Large intestine (tissue), 3 donors: ENCODE results near the gene FN3KRP. TPM values are rescaled to one million over a fixed set of nuclear protein-coding genes. Genes with fewer than 3 reads are reported as not detected.

Experiments used
- DNase-seq, 2 donors: peaks; one replicate each; pipeline versions ENCODE4 v3.0.0 to v3.0.0-alpha.2; 2013
- H3K27ac ChIP-seq: one replicate; pipeline ENCODE4 v1.5.1; 2013; ENCODE audit warnings: low read length
- H3K27me3 ChIP-seq: 2 replicates; pipeline ENCODE4 v1.6.1; 2013; ENCODE audit warnings: low read length; ENCODE audit not compliant: control insufficient read depth, insufficient read depth
- H3K36me3 ChIP-seq: 2 replicates; pipeline ENCODE4 v1.6.1; 2013; ENCODE audit warnings: low read length; ENCODE audit not compliant: control insufficient read depth, insufficient read depth
- H3K4me1 ChIP-seq: one replicate; pipeline ENCODE4 v1.6.1; 2013; ENCODE audit warnings: low read length; ENCODE audit not compliant: control insufficient read depth, insufficient read depth
- H3K4me3 ChIP-seq: one replicate; pipeline ENCODE4 v1.5.1; 2013; ENCODE audit warnings: low read length
- H3K9me3 ChIP-seq: one replicate; pipeline ENCODE4 v1.6.1; 2013; ENCODE audit warnings: mild to moderate bottlenecking, low read depth, low read length, moderate library complexity; ENCODE audit not compliant: control insufficient read depth
- WGBS: methylation state at CpG from one replicate; pipeline ENCODE4 v1.1.5; 2013; ENCODE audit warnings: low lambda C conversion rate; ENCODE audit not compliant: insufficient coverage; 5-methylcytosine and 5-hydroxymethylcytosine counted together
- polyA plus RNA-seq: library from polyadenylated mRNA; unstranded; fragments of 120-200 nt; gene quantifications from one replicate; pipeline ENCODE4 v1.2.1, GENCODE V29; 2013

Gene FN3KRP
- polyA plus RNA-seq, 1 donor = 44.2 TPM

DNA sequence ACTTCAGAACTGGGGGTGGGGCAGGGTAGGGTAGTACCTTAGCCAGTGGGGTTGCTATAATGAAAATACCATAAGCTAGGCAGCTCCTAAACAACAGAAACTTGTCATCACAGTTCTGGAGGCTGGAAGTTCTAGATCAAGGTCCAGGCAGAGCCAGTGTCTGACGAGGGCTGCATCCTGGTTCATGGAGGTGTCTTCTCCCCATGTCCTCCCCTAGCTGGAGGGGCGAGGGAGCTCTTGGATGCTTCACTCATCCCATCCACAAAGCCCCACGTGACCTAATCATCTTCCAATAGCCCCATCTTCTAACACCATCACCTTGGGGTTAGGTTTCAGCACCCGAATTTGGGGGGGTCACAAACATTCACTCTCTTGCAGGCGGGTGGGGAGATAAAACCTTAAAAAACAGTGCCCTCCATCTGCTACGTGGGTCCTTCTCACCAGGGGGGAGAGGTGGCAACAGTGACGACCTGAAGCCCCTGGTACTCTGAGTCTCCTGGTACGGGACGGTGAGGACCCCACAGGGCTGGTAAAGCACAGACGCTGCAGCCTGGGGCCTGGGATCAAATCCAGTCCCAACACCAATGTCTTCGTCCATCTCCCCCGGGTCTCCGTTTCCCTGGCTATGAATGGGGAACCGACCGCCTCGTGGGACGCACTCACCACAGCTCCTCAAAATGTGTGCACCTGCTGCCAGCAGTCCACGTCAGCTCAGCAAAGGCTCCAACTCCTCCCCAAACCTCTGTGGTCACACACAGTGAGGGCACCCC, 40.8 kb upstream of the FN3KRP start:
- Histone ChIP-seq H3K4me1 (no peaks in the 10 kb centered on the region), H3K27me3 (no peaks in the 10 kb centered on the region), H3K4me3 (no peak overlapping the region), H3K27ac (no peak overlapping the region), H3K36me3 (no peaks in the 10 kb centered on the region), H3K9me3 (peaks cover 8% of the 10 kb centered on the region)
- WGBS = no CpG with 5 or more reads among the region's 18 CpGs
- no peak for DNase-seq

GRCh38 chr17:82677353-82677925, 39.1 kb upstream of the FN3KRP start:
- H3K36me3 ChIP-seq = no peaks in the 10 kb centered on the region
- 93% methylated on average over 3 of the region's 23 CpGs for WGBS

DNA sequence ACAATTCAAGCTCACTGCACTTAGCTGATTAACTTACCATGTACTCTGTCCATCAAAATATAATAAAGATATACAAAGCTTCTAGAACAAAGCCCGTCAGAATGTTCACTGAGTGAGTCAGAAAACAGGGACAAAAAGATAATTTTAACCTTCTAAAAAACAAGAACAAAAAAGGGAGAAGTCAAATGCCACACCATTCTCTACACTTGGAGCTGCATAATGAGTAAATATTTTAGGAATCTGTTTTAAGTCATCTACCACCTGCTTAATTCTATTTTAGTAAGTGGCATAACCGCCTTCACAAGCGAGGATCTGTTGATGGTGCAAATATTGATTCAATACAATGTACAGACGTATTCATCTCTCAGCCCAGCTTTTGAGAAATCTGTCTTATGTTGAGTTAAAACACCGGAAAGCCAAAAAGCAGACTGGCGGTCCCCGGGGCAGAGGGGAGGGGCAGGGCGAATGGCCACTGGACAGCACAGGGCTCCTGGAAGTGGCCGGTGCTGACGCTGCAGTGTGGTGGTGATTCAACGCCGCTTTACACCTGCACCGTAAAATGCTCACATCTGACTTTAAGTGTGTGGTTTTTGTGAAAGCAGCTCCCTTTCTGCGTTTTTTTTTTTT, 38.1 kb upstream of the FN3KRP start:
- H3K36me3 ChIP-seq = no peaks in the 10 kb centered on the region
- H3K27me3 ChIP-seq = no peaks in the 10 kb centered on the region
- no peak overlapping the region for H3K27ac ChIP-seq
- H3K4me3 ChIP-seq = no peak overlapping the region
- DNase-seq = no peak
- 91% methylated on average over 6 of the region's 14 CpGs for WGBS
- peaks cover 11% of the 10 kb centered on the region for H3K9me3 ChIP-seq
- no peaks in the 10 kb centered on the region for H3K4me1 ChIP-seq

More at GRCh38 chr17:82677353-82677925, 39.1 kb upstream of the FN3KRP start:
- H3K9me3 ChIP-seq = peaks cover 11% of the 10 kb centered on the region
- H3K27me3 ChIP-seq = no peaks in the 10 kb centered on the region
- no peak overlapping the region for H3K27ac ChIP-seq
- no peak overlapping the region for H3K4me3 ChIP-seq
- no peak for DNase-seq
- no peaks in the 10 kb centered on the region for H3K4me1 ChIP-seq

DNA sequence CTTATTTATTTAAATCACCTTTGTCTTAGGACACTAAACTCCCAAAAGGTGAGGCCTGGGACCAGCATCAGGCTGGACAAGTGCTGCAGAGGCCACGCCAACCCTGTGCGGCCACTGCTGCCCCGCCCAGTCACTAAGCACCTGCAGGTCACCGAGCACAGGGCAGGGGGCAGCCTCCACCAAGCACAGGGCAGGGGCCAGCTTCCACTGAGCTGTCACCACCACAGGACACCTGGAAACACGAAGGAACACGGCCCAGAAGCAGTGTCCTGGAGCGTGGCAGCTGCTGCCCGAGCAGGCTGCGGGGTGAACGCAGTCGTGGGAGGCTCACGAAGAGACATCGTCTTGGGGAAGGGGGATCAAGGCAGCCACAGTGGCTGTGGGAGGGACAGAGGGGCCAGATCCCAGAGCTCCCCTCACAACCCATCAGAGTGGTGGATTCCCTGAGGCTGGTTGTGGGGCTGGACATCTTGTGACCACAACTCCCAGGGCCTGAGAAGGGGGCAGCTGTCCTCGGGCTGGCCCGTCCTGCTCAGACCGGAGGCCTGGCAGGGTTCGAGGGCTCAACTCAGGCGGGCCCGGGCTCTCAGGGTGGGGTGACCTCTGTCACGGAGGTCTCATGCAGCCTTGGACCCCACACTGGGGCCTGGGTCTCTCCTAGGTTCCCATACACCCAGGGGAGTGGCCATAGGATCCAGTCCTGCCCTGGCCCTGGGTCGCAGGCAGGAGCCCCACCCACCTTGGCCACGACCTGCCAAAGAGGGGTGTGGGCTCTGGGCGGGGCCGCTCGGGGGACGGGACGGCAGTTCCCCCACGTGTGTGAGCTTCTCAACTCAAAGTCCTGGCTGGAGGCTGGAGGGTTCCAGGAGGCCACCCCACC, 36.7 kb upstream of the FN3KRP start:
- H3K27me3 ChIP-seq = no peaks in the 10 kb centered on the region
- peaks cover 6% of the 10 kb centered on the region for H3K4me1 ChIP-seq
- H3K36me3 ChIP-seq = peaks cover 2% of the 10 kb centered on the region
- no peak overlapping the region for H3K27ac ChIP-seq
- WGBS = no CpG with 5 or more reads among the region's 28 CpGs
- no peak overlapping the region for H3K4me3 ChIP-seq
- H3K9me3 ChIP-seq = peaks cover 11% of the 10 kb centered on the region
- DNase-seq = peak in 1 of 2 donors; percentile 31

DNA sequence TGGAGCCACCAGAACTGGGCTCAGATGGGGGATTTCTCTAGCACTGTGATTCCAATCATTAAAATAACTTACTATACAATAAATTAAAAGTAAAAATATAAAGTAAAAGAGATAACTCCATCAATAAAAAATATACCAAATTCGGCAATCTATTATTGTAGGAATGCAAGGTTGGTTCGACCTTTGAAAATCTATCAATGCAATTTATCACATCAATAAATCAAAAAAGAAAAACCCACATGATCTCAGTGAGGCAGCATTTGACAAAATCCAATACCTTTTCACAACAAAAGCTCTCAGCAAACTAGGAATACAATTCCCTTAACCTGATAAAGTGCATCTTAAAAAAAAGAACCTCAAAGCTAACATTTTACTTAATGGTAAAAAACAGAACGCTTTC, 35.0 kb upstream of the FN3KRP start:
- no peaks in the 10 kb centered on the region for H3K27me3 ChIP-seq
- no peak for DNase-seq
- H3K4me3 ChIP-seq = no peak overlapping the region
- no peak overlapping the region for H3K27ac ChIP-seq
- peaks cover 2% of the 10 kb centered on the region for H3K36me3 ChIP-seq
- 100% methylated on average over 2 of the region's 3 CpGs for WGBS
- peaks cover 7% of the 10 kb centered on the region for H3K4me1 ChIP-seq
- H3K9me3 ChIP-seq = peaks cover 11% of the 10 kb centered on the region

GRCh38 chr17:82683534-82683933, 33.0 kb upstream of the FN3KRP start:
- DNase-seq = no peak
- Histone ChIP-seq H3K27ac (peak overlapping the region; percentile 79), H3K36me3 (peaks cover 2% of the 10 kb centered on the region), H3K27me3 (no peaks in the 10 kb centered on the region), H3K9me3 (peaks cover 11% of the 10 kb centered on the region), H3K4me1 (peaks cover 7% of the 10 kb centered on the region), H3K4me3 (no peak overlapping the region)
- WGBS = no CpG with 5 or more reads among the region's 1 CpG

- no CpG with 5 or more reads among the region's 13 CpGs for WGBS
- H3K9me3 ChIP-seq = peaks cover 11% of the 10 kb centered on the region
- H3K27ac ChIP-seq = peak overlapping the region; percentile 79
- peak overlapping the region; percentile 13 for H3K4me3 ChIP-seq
- H3K36me3 ChIP-seq = peaks cover 2% of the 10 kb centered on the region
- H3K4me1 ChIP-seq = peaks cover 7% of the 10 kb centered on the region
- DNase-seq = peak; percentile 78 to 90
- no peaks in the 10 kb centered on the region for H3K27me3 ChIP-seq
Observed at GRCh38 chr17:82684228-82684841, 32.2 kb upstream of the FN3KRP start.

GRCh38 chr17:82685291-82685690, 31.2 kb upstream of the FN3KRP start:
- H3K9me3 ChIP-seq = peaks cover 3% of the 10 kb centered on the region
- no CpG with 5 or more reads among the region's 12 CpGs for WGBS
- no peak for DNase-seq
- no peaks in the 10 kb centered on the region for H3K27me3 ChIP-seq
- H3K27ac ChIP-seq = no peak overlapping the region
- H3K4me3 ChIP-seq = no peak overlapping the region
- H3K36me3 ChIP-seq = peaks cover 2% of the 10 kb centered on the region
- peaks cover 7% of the 10 kb centered on the region for H3K4me1 ChIP-seq

GRCh38 chr17:82686366-82687324, 29.9 kb upstream of the FN3KRP start:
- no peak for DNase-seq
- Histone ChIP-seq H3K4me3 (no peak overlapping the region), H3K27ac (no peak overlapping the region), H3K9me3 (peaks cover 3% of the 10 kb centered on the region), H3K36me3 (peaks cover 6% of the 10 kb centered on the region), H3K4me1 (peaks cover 7% of the 10 kb centered on the region), H3K27me3 (no peaks in the 10 kb centered on the region)
- 91% methylated on average over 4 of the region's 19 CpGs for WGBS
